ENCODE data around the gene INCENP.
"Not testable (repeated sequence)": the region's sequence is repeated elsewhere in the genome, so short reads cannot be mapped to it uniquely, and the experiment has no call there.

The INCENP gene

GRCh38 chr11:62123669-62124185 lies at the start of gene INCENP:
INCENP (plus strand) TSS chr11:62124011; CDS start chr11:62128162, 4,151 bp downstream.
- peak; percentile 94 for DNase-seq

- no peak for DNase-seq
Observed at GRCh38 chr11:62075438-62075837, 48.4 kb upstream of the INCENP start.

DNA sequence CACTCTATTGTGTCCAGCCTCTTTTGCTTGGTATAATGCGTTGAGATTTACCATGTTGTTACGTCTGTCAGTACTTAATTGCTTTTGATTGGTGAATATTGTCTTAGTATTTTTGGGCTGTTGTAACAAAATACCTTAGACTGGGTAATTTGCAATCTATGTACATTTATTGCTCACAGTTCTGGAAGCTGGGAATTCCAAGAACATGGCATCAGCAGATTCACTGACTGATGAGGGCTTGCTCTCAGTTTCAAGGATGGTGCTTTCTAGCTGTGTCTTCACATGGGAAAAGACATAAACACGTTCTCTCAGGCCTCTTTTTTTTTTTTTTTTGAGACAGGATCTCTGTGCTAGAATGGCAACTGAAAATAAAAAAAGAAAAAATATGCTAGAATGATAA lies 46.7 kb upstream of the INCENP start:
- DNase-seq, result no peak

- DNase-seq, result peak; percentile 61
Observed at GRCh38 chr11:62081378-62082291, 42.2 kb upstream of the INCENP start.

DNA sequence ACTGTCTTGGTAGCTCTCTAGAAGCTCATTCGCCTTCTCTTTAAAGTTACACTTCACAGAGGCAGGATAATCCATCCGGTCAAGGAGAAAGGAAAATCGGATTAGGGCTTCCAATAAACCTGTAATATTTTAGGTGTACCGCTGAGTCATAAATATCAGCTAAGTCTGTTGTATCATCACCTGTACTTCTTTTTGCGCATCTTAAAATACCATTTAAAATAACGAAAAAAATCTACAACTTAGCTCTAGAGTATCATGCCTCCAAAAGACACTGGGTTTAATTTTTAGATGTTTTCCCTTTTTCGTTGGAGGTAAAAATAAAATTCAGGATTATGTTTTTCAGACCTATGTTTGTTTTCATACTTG lies 41.5 kb upstream of the INCENP start:
- no peak for DNase-seq

DNA sequence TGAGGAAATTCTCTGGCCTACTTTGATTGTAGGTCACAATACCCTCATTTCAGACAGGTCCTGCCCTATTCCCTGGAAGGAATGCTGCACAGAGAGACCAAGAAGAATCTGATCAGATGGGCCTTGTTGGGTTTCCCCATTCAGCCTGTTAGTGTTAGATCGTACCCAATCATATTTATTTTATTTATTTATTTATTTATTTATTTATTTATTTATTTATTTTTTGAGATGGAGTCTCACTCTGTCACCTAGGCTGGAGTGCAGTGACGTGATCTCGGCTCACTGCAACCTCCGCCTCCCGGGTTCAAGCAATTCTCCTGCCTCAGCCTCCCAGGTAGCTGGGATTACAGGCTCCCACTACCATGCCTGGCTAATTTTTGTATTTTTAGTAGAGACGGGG lies 39.0 kb upstream of the INCENP start:
- DNase-seq, result not testable (repeated sequence)

- no peak for DNase-seq
Observed at GRCh38 chr11:62087694-62088093, 36.1 kb upstream of the INCENP start.

- DNase-seq, result no peak
Observed at GRCh38 chr11:62088331-62088933, 35.4 kb upstream of the INCENP start.

DNA sequence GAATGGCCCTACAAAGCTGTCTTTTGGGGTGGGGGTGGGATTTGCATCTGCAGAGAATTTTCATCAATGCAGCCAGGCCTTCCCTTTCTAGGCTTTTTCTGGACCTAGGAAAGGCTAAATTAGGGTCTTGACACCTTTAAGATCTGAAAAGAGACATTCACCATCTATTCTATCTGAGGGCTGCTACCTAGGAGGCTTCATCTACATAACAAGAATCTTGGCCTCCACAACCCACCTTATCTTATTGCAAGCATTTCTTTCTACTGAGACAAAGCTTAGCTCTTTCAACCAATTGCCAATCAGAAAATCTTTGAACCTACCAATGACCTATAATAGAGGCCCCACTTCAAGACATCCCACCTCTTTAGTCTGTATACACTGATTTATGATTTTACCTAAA lies 20.7 kb upstream of the INCENP start:
- DNase-seq, result no peak

GRCh38 chr11:62103986-62104385 lies 19.8 kb upstream of the INCENP start:
- DNase-seq, result no peak

DNA sequence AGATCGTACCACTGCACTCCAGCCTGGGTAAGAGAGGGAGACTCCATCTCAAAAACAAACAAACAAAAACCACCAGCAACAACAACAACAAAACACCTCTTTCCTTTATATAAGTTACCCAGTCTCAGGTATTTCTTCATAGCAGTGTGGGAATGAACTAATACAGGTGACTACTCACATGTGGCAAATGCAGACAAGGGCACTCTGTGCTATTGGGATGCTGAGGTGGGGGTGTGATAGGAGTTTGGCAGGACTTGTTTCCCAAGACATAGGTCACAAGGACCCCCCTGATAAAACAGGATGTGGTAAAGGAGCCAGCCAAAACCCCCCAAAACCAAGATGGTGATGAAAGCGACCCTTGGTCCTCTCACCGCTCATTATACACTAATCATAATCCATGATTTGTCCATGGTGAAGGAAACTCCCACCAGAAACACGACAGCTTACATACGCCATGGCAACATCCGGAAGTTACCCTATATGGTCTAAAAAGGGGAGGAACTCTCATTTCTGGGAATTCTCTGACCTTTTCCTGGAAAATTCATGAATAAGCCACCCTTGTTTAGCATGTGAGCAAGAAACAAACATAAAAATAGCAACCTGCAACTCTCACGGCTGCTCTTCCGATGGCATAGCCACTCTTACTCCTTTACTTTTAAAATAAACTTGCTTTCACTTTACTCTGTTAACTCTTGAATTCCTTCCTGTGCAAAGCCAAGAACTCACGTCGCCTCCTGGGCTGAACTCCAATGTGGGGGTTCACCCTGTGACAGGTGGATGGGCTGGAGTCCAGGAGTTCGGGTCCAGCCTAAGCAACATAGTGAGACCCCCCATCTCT lies 18.8 kb upstream of the INCENP start:
- DNase-seq, result no peak

- no peak for DNase-seq
Observed at GRCh38 chr11:62105667-62106191, 18.1 kb upstream of the INCENP start.

- no peak for DNase-seq
Observed at GRCh38 chr11:62108017-62108750, 15.6 kb upstream of the INCENP start.

GRCh38 chr11:62108971-62109404 lies 14.8 kb upstream of the INCENP start:
- DNase-seq, result no peak

- no peak for DNase-seq
Observed at GRCh38 chr11:62115085-62115694, 8.6 kb upstream of the INCENP start.

DNA sequence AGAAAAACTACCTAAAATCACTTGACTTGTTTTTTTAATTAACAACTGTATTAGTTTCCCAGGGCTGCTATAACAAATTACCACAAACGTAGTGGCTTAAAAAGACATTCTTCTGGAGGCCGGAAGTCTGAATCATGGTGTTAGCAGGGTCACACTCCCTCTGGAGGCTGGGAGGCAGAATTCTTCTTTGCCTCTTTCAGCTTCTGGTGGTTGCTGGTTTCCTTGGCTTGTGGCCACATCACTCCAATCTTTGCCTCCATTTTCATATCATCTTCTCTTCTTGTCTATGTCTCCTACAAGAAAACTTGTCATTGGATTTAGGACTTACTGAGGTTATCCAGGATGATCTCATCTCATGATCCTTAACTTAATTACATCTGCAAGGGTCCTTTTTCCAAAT lies 7.4 kb upstream of the INCENP start:
- no peak for DNase-seq

DNA sequence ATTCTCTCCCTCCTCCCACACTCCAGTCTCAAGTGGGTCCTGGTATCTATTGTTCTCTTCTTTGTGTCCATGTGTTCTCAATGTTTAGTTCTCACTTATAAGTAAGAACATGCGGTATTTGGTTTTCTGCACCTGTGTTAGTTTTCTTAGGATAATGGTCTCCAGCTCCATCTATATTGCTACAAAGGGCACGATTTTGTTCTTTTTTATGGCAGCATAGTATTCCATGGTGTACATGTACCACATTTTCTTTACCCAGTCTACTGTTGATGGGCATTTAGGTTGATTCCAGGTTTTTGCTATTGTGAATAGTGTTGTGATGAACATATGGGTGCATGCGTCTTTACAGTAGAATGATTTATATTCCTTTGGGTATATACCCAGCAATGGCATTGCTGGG lies 4.2 kb upstream of the INCENP start:
- no peak for DNase-seq

- DNase-seq, result no peak
Observed at GRCh38 chr11:62120001-62120400, 3.8 kb upstream of the INCENP start.

DNA sequence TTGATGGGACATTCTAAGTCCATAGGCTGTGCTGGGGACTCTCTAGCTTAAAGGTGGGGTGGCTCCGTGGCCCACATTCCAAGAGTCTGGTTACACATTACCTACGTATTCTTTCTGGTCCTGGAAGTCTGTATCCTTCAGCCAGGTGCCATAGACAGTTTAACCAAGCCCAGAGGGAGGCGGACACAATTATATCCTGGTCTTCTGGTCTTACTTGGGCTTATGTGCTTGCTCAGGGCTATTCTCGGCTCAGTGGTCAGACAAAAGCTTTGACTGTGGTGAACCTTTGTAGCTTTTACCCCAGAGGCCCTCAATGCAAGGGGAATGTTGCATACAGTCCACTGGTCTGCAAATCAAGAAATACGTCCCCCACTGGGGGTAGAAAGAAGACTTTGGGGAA lies 3.4 kb upstream of the INCENP start:
- DNase-seq, result no peak

DNA sequence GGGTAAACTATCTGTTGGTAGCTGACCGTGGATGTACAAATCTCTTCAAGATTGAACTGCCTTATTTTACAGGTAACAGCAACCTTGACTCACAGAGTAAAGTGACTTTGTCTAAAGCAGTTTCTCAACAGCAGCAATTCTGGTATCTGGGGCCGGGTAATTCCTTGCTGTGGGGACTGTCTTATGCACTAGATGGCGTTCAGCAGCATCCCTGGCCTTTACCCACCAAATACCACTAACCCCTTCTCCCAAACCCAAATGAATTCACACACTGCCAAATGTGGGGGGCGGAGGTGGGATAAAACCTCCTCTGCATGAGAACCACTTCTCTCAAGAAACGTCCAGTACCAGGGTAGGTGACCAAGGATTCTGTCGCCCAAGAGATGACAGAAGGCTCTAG lies 1.7 kb upstream of the INCENP start:
- DNase-seq, result no peak

DNA sequence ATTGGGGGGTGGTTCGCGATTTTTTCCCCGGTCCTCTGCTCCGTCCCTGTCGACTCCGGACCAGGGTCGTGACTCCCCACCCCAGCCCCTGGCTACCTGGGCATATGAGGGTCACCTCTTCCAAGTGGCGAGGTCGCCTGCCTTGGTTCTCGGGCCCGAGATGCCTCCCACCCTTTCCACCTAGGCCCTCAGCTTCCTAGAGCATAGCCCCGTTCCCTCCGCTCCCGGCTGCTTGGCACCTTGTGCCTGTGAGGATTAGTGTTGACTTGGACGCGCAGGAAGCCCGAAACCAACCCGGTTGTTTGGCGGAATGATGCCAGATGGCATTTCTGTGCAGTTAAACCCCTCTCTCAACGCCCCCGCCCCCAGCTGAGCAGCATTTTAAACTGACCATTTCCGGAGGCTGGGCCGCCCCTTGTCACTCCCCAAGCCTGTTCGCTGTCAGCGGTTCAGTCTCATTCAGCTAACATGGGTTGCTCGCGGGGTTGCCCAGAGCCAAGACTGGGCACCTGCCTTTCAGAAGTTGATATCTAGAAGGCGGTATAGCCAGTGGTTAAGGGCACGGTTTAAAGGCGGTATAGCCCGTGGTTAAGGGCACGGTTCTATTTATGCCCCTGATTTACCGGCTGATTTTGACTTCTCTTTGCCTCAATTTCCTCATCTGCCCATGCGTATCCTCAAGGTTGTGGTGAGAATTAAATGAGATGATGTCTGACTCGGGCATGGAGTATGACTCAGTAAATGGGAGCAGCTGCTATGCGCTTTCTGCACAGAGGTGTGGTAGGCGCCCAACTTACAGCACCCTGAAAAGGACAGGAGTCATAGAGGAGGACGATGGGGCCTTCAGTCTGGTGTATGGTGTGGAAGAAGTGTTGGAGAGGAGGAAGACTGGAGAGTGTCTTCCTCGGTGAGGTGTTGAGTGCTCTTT lies 639 bp downstream of the INCENP start:
- DNase-seq, result peak; percentile 24

Data from NK-92 treated with Interleukin-12 subunit alpha and Interleukin-12 subunit beta, amount 100 ng/mL, for 24 hours (cell line).